Body of pancreas (tissue), 4 donors: ENCODE data around the gene GLRA1.

Experiments
- POLR2A ChIP-seq, 3 donors: fragments of 450-650 bp; IDR thresholded peaks; one replicate each; pipeline ENCODE4 v1.6.1; 2016; ENCODE audit warnings: antibody characterized with exemption in 3 of 3, mild to moderate bottlenecking in 2 of 3
- TF ChIP-seq, protein P1 (sequence below), 7 experiments: fragments of 450-650 bp in 4 of 7; fragments of 200-600 bp in 3 of 7; sonication (generic) in 3 of 7; IDR thresholded peaks; one replicate each; pipeline ENCODE4 v1.5.1; 2016 to 2019; ENCODE audit warnings: antibody characterized with exemption in 7 of 7

GRCh38 chr5:151799407-151799806 is 125.2 kb downstream of the GLRA1 start:
- TF ChIP-seq, protein P1, sequence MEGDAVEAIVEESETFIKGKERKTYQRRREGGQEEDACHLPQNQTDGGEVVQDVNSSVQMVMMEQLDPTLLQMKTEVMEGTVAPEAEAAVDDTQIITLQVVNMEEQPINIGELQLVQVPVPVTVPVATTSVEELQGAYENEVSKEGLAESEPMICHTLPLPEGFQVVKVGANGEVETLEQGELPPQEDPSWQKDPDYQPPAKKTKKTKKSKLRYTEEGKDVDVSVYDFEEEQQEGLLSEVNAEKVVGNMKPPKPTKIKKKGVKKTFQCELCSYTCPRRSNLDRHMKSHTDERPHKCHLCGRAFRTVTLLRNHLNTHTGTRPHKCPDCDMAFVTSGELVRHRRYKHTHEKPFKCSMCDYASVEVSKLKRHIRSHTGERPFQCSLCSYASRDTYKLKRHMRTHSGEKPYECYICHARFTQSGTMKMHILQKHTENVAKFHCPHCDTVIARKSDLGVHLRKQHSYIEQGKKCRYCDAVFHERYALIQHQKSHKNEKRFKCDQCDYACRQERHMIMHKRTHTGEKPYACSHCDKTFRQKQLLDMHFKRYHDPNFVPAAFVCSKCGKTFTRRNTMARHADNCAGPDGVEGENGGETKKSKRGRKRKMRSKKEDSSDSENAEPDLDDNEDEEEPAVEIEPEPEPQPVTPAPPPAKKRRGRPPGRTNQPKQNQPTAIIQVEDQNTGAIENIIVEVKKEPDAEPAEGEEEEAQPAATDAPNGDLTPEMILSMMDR (IDR thresholded peaks at IDR 0.05): no peak
- no peak for TF ChIP-seq POLR2A (IDR thresholded peaks at IDR 0.05)
